A673 (cell line): ENCODE measurements around the gene ARFGEF2. TPM values are rescaled to one million over a fixed set of nuclear protein-coding genes. Genes with fewer than 3 reads are reported as not detected.

Experiments
- BruUV-seq: library from RNA; stranded (reverse); fragments of 400-500 nt; replicated peaks from 2 replicates; lab custom pipeline; 2021; lab: Mats Ljungman, UMichigan
- CTCF ChIA-PET: fragments of 300-600 bp; sonication (Branson Sonifier 250); formaldehyde crosslinking; loops from one replicate; lab custom pipeline; 2022; ENCODE audit warnings: antibody characterized with exemption; lab: Charles Lee
- POLR2A ChIA-PET: fragments of 300-600 bp; sonication (Branson Sonifier 250); formaldehyde crosslinking; loops from one replicate; lab custom pipeline; 2022; ENCODE audit warnings: antibody characterized with exemption; ENCODE audit not compliant: low non-redundant PET; lab: Charles Lee
- DNase-seq: peaks from one replicate; pipeline ENCODE4 v3.0.0-alpha.2; 2015; ENCODE audit warnings: low spot score
- H3K27ac ChIP-seq: fragments of 200-600 bp; sonication (generic); 2 replicates; pipeline ENCODE4 v1.5.1; 2016; ENCODE audit warnings: mixed run types, low read depth, mild to moderate bottlenecking, mixed read lengths, antibody characterized with exemption, low read length; ENCODE audit not compliant: poor library complexity, severe bottlenecking
- H3K27me3 ChIP-seq: fragments of 200-600 bp; sonication (generic); replicated peaks from 2 replicates; pipeline ENCODE4 v1.6.1; 2017; ENCODE audit warnings: mixed run types, low read depth, mild to moderate bottlenecking, mixed read lengths, antibody characterized with exemption, low read length; ENCODE audit not compliant: insufficient read depth, poor library complexity
- H3K36me3 ChIP-seq: fragments of 200-600 bp; sonication (generic); 2 replicates; pipeline ENCODE4 v1.6.1; 2016; ENCODE audit warnings: mixed run types, mild to moderate bottlenecking, mixed read lengths, antibody characterized with exemption, low read length; ENCODE audit not compliant: insufficient read depth, poor library complexity, severe bottlenecking
- H3K4me1 ChIP-seq: fragments of 200-600 bp; sonication (generic); 2 replicates; pipeline ENCODE4 v1.6.1; 2017; ENCODE audit warnings: mixed run types, mild to moderate bottlenecking, mixed read lengths, antibody characterized with exemption, low read length; ENCODE audit not compliant: insufficient read depth, poor library complexity, severe bottlenecking
- H3K4me3 ChIP-seq: fragments of 200-600 bp; sonication (generic); 2 replicates; pipeline ENCODE4 v1.5.1; 2016; ENCODE audit warnings: low read depth, mixed run types, mild to moderate bottlenecking, mixed read lengths, low read length; ENCODE audit not compliant: poor library complexity, severe bottlenecking
- H3K9me3 ChIP-seq: fragments of 200-600 bp; sonication (generic); 2 replicates; pipeline ENCODE4 v1.6.1; 2016; ENCODE audit warnings: mixed run types, low read depth, mild to moderate bottlenecking, mixed read lengths, antibody characterized with exemption, low read length; ENCODE audit not compliant: poor library complexity, severe bottlenecking
- EZH2 ChIP-seq: fragments of 200-600 bp; sonication (generic); IDR thresholded peaks from 2 replicates; pipeline ENCODE4 v1.6.1; 2017; ENCODE audit warnings: borderline replicate concordance, low read depth, mild to moderate bottlenecking, mixed read lengths, antibody characterized with exemption, low read length; ENCODE audit not compliant: poor library complexity, severe bottlenecking
- intact Hi-C: fragments of 100-400 bp; cut with micrococcal nuclease; formaldehyde crosslinking; loops from one replicate; pipeline ENCODE4 v1.10.0; 2022; ENCODE audit not compliant: unreplicated experiment
- total RNA-seq: library from RNA; stranded (reverse); gene quantifications from 2 replicates; pipeline ENCODE4 v1.2.3, GENCODE V29; 2021
- TF ChIP-seq, protein P1 (sequence below): fragments of 300-800, 200-600 bp; sonication (generic); conservative IDR thresholded peaks from 2 replicates; pipeline ENCODE4 v1.5.1; 2017; ENCODE audit warnings: low read depth, mild to moderate bottlenecking, antibody characterized with exemption, low read length, moderate library complexity, mixed read lengths

Gene ARFGEF2
- total RNA-seq, 1 experiment from 2014 or later: 26.1 TPM

DNA sequence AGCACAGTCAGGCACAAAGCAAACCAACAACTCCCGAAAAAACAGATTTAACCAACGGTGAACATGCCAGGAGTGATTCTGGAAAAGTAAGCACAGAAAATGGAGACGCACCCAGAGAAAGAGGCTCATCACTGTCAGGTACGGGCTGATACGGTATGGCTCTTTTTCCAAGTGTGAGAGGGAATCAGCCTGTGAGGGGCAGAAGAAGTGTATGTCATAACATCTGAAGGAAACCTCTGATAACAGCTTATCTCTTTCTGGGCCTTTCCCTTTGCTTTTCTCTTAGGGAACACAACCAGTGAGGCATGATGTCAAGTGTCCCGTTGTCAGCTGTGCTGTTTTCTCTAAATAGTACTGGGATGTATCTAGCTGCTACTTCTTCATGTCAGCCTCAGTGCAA lies 32.1 kb downstream of the ARFGEF2 start:
- H3K36me3 ChIP-seq: peaks cover 32% of the 10 kb centered on the region
- no TSS peak for BruUV-seq
- no peaks in the 10 kb centered on the region for H3K4me1 ChIP-seq
- H3K9me3 ChIP-seq: no peaks in the 10 kb centered on the region
- H3K4me3 ChIP-seq: no peak overlapping the region
- DNase-seq: no peak
- ChIA-PET POLR2A (no interaction called here), CTCF (no interaction called here)
- TF ChIP-seq EZH2: no peak
- TF ChIP-seq, protein P1, sequence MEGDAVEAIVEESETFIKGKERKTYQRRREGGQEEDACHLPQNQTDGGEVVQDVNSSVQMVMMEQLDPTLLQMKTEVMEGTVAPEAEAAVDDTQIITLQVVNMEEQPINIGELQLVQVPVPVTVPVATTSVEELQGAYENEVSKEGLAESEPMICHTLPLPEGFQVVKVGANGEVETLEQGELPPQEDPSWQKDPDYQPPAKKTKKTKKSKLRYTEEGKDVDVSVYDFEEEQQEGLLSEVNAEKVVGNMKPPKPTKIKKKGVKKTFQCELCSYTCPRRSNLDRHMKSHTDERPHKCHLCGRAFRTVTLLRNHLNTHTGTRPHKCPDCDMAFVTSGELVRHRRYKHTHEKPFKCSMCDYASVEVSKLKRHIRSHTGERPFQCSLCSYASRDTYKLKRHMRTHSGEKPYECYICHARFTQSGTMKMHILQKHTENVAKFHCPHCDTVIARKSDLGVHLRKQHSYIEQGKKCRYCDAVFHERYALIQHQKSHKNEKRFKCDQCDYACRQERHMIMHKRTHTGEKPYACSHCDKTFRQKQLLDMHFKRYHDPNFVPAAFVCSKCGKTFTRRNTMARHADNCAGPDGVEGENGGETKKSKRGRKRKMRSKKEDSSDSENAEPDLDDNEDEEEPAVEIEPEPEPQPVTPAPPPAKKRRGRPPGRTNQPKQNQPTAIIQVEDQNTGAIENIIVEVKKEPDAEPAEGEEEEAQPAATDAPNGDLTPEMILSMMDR: no peak
- intact Hi-C loops: no loop called here
- no peaks in the 10 kb centered on the region for H3K27me3 ChIP-seq
- no peak overlapping the region for H3K27ac ChIP-seq

DNA sequence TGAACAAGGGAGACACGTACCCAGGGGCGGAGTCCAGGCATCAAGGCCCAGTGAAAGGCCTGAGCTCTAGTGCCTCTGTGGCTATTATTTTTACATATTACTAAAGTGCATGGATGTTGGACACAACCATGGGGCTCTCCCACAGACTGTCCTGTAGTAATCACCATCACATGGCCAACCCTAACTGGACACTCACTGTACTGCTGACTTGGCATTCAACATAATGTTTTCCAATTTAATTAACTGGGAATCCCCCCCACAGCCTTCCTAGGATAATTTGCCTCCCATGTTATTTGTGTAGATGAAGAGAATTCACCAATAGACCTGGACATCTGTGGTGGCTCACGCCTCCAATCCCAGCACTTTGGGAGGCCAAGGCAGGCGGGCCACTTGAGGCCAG lies 34.5 kb downstream of the ARFGEF2 start:
- no peak for DNase-seq
- peaks cover 29% of the 10 kb centered on the region for H3K36me3 ChIP-seq
- no peaks in the 10 kb centered on the region for H3K9me3 ChIP-seq
- ChIA-PET POLR2A (no interaction called here), CTCF (no interaction called here)
- H3K27me3 ChIP-seq: no peaks in the 10 kb centered on the region
- H3K4me1 ChIP-seq: no peaks in the 10 kb centered on the region
- no TSS peak for BruUV-seq
- intact Hi-C loops: no loop called here
- H3K27ac ChIP-seq: no peak overlapping the region
- TF ChIP-seq EZH2: no peak
- TF ChIP-seq, protein P1: no peak
- no peak overlapping the region for H3K4me3 ChIP-seq

DNA sequence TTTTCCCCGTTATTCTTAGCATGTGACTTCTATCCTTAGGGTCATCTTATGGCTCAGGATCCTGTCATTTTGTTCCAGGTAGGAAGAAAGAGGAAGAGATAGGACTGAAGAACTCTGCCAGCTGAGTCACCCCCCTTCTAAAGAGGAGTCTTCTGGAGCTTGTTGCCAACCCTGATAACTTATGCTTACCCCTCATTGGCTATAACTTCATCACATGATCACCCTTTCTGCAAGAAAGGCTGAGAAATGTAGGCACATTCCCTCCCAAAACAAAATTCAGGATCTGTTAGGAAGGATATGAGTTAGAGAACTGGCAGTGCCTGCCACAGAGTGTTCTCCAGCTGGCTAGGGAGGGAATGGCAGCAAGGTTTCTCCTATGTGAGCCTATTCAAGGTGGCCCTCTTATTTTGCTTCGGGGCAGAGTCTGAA lies 35.6 kb downstream of the ARFGEF2 start:
- Histone ChIP-seq H3K36me3 (peaks cover 22% of the 10 kb centered on the region), H3K27me3 (no peaks in the 10 kb centered on the region), H3K27ac (no peak overlapping the region), H3K4me1 (no peaks in the 10 kb centered on the region), H3K9me3 (no peaks in the 10 kb centered on the region), H3K4me3 (no peak overlapping the region)
- CTCF ChIA-PET: interaction anchor here (1.0 kb wide), 1 partner anchor 299 kb away, joined by 3 read pairs; no protein-coding TSS in a partner anchor
- POLR2A ChIA-PET: no interaction called here
- TF ChIP-seq, protein P1: no peak
- TF ChIP-seq EZH2: no peak
- no peak for DNase-seq
- BruUV-seq: no TSS peak
- intact Hi-C loops: no loop called here
